Astrocyte of the spinal cord (primary cell): ENCODE results near the gene SMARCA2.

Experiments
- DNase-seq: peaks from one replicate; pipeline ENCODE4 v3.0.0; 2011; ENCODE audit warnings: low read depth, low spot score
- H3K4me3 ChIP-seq: 2 replicates; pipeline ENCODE4 v1.5.1; 2011; ENCODE audit warnings: low read depth, mild to moderate bottlenecking, low read length, moderate library complexity
- CTCF ChIP-seq: IDR thresholded peaks from 2 replicates; pipeline ENCODE4 v1.5.1; 2012; ENCODE audit warnings: low read depth, mild to moderate bottlenecking, low read length, inconsistent platforms
- in situ Hi-C: cut with HindIII; loops from 2 replicates; pipeline ENCODE4 v1.10.0; 2017; ENCODE audit warnings: low sequenced_read_pairs

SMARCA2 gene

GRCh38 chr9:2024888-2025782 lies 10.0 kb downstream of the SMARCA2 start:
- H3K4me3 ChIP-seq: no peak overlapping the region
- no peak for TF ChIP-seq CTCF
- no peak for DNase-seq
- in situ Hi-C loops: no loop called here

GRCh38 chr9:2026220-2026997 lies 11.3 kb downstream of the SMARCA2 start:
- in situ Hi-C loops: no loop called here
- H3K4me3 ChIP-seq: no peak overlapping the region
- no peak for TF ChIP-seq CTCF
- DNase-seq: no peak

- in situ Hi-C loops: no loop called here
- H3K4me3 ChIP-seq: no peak overlapping the region
- TF ChIP-seq CTCF: no peak
- DNase-seq: no peak
These were observed 12.5 kb downstream of the SMARCA2 start for GRCh38 chr9:2027543-2028160.

- no peak overlapping the region for H3K4me3 ChIP-seq
- DNase-seq: no peak
- in situ Hi-C loops: no loop called here
- no peak for TF ChIP-seq CTCF
These were observed 13.7 kb downstream of the SMARCA2 start for GRCh38 chr9:2028888-2029287.

GRCh38 chr9:2029666-2030170 lies 14.6 kb downstream of the SMARCA2 start:
- in situ Hi-C loops: no loop called here
- no peak overlapping the region for H3K4me3 ChIP-seq
- TF ChIP-seq CTCF: no peak
- DNase-seq: no peak

- no peak overlapping the region for H3K4me3 ChIP-seq
- in situ Hi-C loops: no loop called here
- no peak for DNase-seq
- TF ChIP-seq CTCF: no peak
These were observed 17.1 kb downstream of the SMARCA2 start for GRCh38 chr9:2032234-2032633.
